GM21786 (cell line): Measurements from ENCODE around the gene SLC31A2.
"Not testable (repeated sequence)": the region's sequence is repeated elsewhere in the genome, so short reads cannot be mapped to it uniquely, and the experiment has no call there.

ENCODE experiments used
- ATAC-seq: cut with Tn5 transposase; IDR thresholded peaks from one replicate; pipeline ENCODE4 v1.9.1; 2021; ENCODE audit not compliant: unreplicated experiment

Gene SLC31A2, protein sequence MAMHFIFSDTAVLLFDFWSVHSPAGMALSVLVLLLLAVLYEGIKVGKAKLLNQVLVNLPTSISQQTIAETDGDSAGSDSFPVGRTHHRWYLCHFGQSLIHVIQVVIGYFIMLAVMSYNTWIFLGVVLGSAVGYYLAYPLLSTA

DNA sequence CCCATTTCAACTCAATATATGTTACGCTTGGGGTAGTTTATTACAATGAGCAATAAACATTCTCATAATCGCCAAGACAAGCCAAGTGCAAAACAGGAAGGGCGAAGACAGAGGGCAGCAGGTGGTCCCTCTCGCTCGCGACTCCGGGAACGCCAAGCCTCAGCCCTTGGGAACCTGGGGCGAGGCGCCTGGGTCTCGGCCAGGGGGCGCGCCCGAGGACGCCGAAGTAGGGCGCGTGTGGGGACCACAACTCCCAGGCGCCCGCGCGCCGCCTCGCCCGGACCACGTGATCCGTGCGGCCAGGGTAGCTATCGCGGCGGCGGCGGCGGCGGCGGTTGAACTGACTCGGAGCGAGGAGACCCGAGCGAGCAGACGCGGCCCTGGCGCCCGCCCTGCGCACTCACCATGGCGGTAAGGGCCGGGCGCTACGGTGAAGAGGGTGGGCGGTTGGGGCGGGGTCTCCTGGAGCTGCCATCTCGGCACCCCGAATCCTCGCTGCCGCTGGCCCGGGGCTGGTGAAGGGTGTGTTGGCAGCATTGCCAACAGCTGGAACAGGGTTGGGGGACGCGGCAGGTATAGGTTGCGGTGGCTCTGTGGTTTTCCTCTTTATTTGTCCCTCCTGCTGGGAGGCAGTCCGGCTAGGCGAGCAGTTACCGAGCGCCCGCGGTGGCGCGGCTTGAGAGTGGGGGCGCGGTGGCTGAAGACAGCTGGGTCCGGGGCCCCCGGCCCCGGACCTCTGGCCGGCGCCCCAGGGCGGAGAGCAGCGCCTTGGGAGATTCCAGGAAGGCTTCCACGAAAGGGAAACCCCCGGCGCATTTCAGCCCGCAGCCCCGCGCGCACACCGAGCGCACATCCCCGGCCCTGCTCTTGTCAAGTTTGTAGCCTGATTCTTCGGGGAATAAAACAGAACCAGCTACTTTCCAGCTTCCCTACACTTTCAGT, at the start of gene SLC31A2:
Gene SLC31A2, plus strand, starts transcription at position 338 of the 942 bp plus-strand sequence. Its CDS starts 68 bp downstream, at position 406.
- ATAC-seq = peak; percentile 97

DNA sequence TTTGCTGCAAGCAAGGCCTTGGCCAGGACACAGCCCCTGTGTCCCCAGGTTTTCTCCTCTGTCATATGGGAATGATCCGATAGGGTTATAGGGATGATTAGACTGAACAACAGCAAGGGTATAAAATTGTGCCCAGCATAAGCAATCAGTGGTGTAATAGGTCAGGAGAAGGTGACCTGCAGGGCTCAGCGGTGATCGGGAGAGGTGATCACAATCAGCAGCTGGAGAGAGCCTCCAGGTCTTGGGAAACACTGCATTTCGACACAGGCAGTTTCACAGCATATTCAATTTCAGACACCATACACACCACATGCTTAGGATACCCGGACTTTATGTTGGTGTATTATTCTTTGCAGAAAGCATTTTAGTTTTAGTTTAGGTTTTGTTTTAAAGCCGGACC, 45.5 kb upstream of the SLC31A2 start:
- not testable (repeated sequence) for ATAC-seq

DNA sequence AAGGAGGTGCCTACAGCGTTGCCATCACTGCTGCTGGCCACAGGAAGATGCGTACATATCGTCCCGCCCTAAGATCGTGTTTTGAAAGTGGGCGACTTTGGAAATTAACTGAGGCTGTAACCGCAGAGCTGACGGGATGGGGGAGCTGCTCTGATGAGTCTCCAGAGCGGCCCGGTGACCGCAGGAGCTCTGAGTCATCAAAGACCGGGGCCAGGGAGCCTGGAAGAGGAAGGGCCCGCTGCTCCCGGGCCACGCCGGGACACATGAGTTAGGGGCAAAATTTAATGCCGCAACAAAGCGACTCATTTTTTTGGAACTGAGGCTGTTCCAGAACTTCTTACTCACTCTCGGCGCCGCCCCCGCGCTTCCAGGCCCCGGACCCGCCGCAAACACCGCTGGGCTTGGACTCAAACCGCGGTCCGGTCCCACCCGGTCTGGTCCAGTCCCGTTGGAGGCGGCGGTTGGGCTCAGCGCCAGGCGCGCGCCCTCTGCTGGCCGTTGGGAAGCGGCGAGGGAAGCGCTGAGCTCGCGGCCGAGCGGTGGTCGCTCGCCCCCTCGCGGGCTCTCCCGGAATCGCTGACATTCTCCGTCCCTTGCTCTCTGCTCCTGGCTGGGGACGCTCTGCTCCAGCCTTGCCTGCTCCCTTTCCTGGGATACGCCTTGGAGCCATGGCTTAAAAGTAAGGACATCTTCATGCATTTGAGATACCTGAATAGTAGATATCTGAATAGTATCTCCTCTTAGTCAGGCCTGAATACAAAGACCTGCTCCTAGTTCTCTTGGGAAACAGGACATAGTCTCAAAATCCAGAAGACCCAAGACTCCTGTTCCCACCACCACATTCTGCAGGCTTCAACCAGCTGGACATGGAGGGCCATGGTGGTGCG, 39.5 kb upstream of the SLC31A2 start:
- peak; percentile 70 for ATAC-seq

DNA sequence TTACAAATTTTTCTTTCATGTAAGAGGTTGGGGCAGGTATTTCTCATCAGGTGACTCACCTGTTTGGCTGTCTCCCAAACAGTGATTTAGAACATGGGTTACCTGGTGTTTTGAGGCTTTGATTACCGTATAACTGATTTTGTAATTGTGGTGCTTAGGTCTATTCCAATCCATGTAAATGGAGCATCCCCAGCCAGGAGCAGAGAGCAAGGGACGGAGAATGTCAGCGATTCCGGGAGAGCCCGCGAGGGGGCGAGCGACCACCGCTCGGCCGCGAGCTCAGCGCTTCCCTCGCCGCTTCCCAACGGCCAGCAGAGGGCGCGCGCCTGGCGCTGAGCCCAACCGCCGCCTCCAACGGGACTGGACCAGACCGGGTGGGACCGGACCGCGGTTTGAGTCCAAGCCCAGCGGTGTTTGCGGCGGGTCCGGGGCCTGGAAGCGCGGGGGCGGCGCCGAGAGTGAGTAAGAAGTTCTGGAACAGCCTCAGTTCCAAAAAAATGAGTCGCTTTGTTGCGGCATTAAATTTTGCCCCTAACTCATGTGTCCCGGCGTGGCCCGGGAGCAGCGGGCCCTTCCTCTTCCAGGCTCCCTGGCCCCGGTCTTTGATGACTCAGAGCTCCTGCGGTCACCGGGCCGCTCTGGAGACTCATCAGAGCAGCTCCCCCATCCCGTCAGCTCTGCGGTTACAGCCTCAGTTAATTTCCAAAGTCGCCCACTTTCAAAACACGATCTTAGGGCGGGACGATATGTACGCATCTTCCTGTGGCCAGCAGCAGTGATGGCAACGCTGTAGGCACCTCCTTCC, 37.9 kb upstream of the SLC31A2 start:
- ATAC-seq = peak; percentile 45

DNA sequence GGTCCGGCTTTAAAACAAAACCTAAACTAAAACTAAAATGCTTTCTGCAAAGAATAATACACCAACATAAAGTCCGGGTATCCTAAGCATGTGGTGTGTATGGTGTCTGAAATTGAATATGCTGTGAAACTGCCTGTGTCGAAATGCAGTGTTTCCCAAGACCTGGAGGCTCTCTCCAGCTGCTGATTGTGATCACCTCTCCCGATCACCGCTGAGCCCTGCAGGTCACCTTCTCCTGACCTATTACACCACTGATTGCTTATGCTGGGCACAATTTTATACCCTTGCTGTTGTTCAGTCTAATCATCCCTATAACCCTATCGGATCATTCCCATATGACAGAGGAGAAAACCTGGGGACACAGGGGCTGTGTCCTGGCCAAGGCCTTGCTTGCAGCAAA, 32.0 kb upstream of the SLC31A2 start:
- not testable (repeated sequence) for ATAC-seq

DNA sequence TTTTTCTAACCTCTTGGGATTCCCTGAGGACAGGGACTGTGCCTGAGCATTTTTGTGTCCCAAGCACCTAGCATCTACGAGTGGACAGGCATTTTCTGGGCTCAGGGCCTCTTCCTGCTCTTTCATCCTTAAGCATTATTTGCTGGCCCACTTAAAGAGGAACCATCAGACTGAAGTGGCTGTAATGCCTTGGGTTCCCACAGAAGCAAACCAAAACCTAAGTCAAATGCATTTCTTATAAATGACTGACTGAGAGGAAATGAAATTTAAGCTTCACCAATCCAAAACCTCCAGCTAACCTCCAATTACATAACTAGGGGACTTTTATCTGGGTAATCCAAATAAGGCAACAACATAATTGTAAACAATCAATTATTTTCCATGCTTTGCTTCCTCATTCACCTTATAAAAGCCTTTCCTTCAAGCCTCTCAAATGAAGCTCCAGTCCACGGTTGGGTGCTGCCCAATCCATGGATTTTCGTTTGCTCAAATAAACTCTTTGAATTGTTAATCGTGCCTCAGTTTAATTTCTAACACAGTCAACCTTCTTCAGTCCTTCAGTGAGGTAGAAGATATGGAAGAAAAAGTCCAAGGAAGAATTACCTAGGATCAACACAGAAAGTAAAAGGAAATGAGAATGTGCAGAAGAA, 25.3 kb upstream of the SLC31A2 start:
- ATAC-seq = no peak

DNA sequence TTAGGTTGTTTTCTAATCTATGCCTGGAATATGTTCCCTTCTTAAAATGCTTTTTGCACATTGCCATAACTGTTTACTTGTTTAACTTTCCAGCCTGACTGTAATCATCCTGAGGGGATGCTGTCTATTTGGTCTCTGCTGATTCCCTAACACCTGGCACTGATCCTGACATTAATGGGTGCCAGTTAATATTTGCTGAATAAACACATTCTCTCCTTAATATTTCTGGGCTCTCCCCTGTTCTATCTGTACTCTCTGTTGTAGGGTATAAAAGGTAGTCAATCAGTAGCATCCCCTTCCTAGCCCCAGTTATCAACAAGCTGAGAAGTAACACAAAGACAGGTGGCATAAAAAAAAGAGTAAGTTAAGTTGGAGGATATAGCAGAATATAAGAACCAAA, 21.3 kb upstream of the SLC31A2 start:
- no peak for ATAC-seq

DNA sequence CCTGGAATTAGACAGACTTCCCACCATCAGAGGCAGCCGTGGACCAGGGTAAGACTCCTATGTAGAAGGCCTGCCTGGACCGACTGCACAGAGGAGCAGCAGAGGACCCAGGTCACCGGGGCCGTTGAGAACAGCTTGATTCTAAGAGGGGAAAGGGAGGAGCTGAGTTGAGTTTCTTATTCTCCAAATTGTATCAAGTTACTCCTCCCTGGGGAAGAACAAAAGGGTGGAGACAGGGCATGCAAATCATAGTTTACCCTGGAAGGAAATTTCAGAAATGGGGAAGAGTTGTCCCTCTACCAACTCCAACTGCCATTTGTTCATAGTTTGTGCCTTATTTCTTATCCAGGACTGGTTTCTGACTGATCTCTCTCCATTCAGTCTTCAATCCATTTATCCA, 20.9 kb upstream of the SLC31A2 start:
- no peak for ATAC-seq

DNA sequence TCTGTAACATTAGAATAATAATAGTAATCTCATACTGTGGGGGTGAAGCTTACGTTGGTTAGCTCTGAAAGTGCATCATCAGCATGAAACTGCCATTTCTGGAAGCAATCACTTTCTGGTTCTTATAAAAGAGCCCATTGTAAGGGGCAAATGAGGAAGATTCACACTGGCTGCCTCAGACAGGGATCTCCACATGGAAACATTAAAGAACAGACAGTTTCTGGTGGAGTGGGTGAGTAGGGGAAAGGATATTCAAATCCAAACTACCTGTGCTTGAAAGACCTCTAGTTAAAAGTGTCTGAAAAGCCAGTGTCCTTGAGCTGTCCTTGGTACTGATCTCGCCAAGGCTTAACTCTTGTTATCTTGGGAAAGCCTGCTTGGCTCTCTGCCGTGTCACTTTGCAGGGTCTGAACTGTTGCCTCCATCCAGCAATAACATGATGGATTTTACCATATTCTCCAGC, 19.1 kb upstream of the SLC31A2 start:
- ATAC-seq = no peak

DNA sequence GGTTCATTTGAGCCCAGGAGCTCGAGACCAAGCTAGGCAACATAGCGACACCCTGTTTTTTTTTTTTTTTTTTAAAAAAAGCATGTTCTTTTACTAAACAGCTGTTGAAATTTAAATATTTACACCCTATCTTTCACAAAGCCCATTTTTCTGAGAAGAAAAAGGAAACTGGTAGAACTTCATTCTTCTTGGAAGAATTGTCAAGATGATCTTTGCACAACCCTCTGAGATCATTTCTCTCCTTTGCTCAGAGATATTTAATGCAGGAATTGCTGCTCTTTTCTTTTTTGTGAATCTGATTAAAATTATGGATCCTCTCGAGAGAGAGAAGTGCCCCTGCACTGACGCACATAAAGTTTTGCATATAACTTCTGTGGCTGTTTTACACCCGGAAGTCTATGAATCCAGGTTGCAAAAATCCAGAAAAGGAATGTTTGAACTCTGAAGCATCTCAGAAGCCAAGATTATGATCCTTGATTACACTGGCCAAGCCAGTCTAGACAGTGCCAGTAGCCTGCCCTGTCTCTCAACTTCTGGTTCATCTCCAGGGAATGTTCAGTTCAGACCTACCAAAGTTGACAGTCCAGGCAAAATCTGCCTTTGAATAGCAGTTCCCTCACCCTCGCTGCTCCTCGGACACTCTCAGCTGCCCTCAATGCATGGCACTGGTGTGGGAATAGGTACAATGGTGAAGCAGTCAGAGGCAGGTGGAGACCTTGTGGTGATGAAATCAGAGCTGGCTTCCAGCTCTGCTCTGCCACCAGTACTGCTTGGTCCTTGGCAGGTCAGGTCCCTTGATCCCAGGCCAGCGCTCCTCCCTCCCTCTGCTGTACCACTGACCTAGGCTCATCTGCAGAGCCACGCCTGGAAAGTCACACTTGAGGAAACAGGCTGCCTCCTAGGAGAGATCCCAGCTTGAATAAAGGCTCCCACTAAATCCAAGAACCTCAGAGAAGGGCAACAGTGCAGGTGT, 13.3 kb upstream of the SLC31A2 start:
- no peak for ATAC-seq

DNA sequence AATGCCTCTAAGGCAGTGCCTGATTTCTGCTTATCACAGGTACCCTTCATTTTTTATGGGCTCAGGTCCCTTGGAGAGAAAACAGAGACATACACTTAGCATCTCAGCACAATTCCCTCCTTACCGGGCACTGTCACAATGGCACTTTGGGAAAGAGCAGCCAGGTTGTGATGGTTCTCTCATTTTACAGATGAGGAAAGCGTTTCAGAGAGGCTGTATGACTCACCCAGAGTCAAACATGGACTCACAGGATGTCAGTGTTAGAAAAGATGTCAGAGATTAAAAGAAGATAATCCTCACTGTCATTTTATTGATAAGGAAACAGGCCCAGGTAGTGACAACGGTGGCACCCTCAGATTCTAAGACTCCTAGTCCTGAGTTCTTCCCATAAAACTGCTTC, 12.0 kb upstream of the SLC31A2 start:
- no peak for ATAC-seq

DNA sequence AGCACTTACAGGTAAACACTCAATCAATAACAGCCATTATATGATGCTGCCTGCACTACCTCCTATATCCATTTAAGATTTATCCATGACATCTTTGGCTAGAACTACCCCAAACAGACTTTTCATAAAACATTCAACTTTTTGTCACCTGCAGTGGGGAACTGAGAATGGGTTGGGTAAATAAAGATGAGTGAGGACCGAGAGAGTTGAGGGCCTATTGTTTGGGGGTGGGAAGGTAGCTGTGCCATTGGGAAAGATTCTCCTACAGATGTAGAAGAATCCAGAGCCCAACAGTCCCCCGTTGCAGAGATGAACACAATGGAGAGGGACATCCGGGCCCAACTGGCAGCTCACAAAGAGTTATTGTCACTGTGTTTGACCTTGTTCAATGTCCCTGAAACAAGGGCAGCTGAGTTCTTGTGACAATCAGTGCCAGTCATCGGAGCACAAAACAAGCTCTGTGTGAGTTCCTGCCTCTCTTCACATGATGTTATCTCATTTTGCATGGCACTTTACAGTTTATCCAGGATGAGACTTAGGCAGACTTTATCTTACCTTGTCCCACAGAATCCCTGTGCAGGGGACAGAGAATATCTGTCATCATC, 11.5 kb upstream of the SLC31A2 start:
- no peak for ATAC-seq

DNA sequence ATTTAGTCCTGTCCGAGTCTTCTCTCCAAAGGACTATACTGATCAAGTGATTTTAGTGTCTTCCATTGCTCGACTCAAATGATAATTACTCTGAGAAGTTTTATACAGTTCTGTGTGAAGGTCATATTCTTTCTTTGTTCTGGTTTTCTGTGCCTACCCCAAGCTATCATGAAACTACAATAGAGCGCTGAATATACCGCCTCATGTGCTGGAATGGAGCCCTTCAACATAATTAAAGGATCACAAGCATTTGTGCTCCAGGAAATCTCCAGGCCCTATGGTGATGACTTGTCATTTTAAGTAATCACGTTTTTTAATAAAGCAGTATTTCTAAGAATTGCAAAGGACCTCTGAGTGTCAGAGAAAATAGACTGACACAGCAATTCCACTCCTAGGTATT, 10.9 kb upstream of the SLC31A2 start:
- no peak for ATAC-seq

DNA sequence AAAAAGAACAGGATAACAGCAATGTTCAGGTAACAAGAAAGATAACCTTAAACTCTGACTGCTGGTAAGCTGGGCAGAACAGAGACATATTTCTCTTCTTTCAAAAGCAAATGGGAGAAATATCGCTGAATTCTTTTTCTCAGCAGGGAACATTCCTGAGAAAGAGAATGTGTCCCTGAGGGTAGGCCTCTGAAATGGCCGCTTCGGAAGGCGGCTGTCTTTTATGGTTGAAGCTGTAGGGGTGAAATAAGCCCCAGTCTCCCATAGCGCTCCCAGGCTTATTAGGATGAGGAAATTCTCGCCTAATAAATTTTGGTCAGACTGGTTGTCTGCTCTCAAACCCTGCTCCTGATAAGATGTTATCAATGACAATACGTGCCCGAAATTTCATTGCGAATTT, 9.9 kb upstream of the SLC31A2 start:
- ATAC-seq = not testable (repeated sequence)

DNA sequence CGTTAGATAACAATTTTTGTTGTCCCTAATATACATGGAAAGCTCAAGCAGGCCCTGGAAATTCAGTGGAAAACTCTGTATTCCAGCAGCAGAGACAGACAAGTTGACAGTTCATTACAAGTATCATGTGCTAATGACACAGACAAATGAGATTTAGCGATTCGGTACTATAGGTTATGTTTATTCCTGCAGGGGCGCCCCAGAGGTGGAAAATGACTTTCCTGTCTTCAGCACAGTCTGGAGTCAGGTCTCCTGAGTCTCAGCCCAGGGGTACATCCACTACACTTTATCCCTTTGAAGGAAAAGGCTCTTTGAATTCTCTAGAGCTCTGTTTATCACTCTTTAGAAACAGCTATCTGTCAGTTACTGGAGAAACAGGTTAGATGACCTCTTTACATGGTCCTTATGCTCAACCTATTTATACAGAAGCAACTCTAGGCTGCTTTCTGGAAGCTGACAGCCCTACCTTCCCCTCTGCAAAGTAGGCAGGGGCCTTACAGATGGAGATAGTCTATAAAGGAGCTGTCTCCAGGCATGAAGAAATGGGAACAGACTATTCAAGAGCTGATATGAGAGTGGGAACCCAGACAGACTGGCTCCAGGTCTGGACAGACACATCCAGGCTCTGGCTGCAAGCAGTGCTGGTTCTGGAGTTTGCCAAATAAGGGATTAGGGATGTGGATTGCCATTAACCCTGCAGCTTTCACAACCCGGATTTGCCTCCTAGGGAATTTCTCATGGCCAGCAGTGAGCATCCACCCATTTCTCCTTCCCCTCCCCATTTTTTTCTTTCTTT, 7.2 kb upstream of the SLC31A2 start:
- no peak for ATAC-seq

DNA sequence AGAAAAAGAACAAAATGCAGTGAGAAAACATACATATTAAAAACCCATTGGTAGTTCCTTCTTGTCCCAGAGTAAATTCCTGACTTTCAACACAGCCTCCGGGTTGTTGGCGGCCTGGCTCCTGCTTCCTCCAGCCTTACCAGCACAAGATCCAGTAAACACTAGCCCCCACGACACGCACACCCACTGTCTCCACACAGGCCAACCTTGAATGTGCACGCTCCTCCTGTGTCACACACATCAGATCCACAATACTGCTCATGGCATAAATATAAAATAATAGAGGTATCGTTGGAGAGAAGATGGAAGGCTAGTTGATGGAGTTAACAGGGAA, 2.5 kb upstream of the SLC31A2 start:
- ATAC-seq = no peak

DNA sequence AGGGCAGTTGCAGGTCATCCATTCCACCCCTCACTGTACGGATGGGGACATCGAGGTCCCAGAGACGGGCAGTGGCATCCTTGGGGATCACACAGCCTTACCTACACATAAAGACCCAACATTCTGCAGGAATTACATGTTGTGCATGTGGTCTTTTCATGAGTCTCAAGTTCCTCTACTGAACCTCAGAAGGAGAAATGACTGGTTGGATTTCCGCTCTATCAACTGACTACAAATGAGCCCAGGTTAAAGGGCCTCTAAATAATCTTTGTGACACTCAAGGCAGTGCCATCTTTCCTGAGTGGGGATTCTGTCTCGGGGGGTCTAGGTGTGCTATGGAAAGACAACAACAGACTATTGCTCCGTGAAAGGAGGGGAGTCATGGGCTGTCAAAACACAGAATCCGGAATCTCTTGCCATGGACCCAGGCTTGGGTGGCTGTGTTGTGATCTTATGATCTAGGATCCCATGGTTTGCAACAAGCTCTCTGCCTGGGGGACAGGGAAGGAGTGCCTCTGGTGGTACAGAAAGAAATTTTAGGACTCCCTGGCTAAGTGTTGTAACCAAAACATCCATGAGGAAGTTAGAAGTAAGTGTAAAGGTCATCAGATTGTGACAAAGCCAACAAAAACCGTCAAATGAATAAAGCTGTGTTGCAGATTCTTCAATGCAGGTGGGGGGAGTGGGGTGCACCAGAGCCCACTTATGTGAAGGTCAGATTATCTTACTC, 1.9 kb upstream of the SLC31A2 start:
- ATAC-seq = no peak
